ENCODE results near the gene KCNK5. TPM values are rescaled to one million over a fixed set of nuclear protein-coding genes. Genes with fewer than 3 reads are reported as not detected.

KCNK5 gene
- total RNA-seq, 4 donors from 2014 or later, result 0.07 to 0.22 (median 0.20) TPM; not detected in 1

- Histone ChIP-seq H3K27ac (no peak overlapping the region), H3K27me3 (no peaks in the 10 kb centered on the region), H3K4me1 (no peaks in the 10 kb centered on the region), H3K4me3 (no peak overlapping the region), H3K9me3 (no peaks in the 10 kb centered on the region), H3K36me3 (no peaks in the 10 kb centered on the region)
- TF ChIP-seq POLR2A (IDR thresholded peaks at IDR 0.05), result no peak
- no peak for TF ChIP-seq CTCF (IDR thresholded peaks at IDR 0.05 in 4 of 5, conservative IDR thresholded peaks at IDR 0.05 in 1 of 5)
- DNase-seq (no peak), ATAC-seq (no peak)
- intact Hi-C loops (cut with DNase I; ENCODE audit: low total_unique reads) (no loop called here), in situ Hi-C loops (cut with MboI; ENCODE audit: low sequenced_read_pairs in 4 of 4) (no loop called here)
Measured at GRCh38 chr6:39173270-39173669, 56.0 kb downstream of the KCNK5 start.

- H3K9me3 ChIP-seq, result no peaks in the 10 kb centered on the region
- H3K36me3 ChIP-seq, result no peaks in the 10 kb centered on the region
- H3K27me3 ChIP-seq, result no peaks in the 10 kb centered on the region
- in situ Hi-C loops (cut with MboI; ENCODE audit: low sequenced_read_pairs in 4 of 4), result no loop called here
- H3K27ac ChIP-seq, result no peak overlapping the region
- ATAC-seq, result no peak
- no peak for DNase-seq
- TF ChIP-seq POLR2A (IDR thresholded peaks at IDR 0.05) (no peak), CTCF (IDR thresholded peaks at IDR 0.05 in 4 of 5, conservative IDR thresholded peaks at IDR 0.05 in 1 of 5) (no peak)
- intact Hi-C loops (cut with DNase I; ENCODE audit: low total_unique reads), result no loop called here
- no peak overlapping the region for H3K4me3 ChIP-seq
- no peaks in the 10 kb centered on the region for H3K4me1 ChIP-seq
Measured at GRCh38 chr6:39172377-39172757, 56.9 kb downstream of the KCNK5 start.

- H3K27ac ChIP-seq, result no peak overlapping the region
- no peaks in the 10 kb centered on the region for H3K27me3 ChIP-seq
- H3K4me3 ChIP-seq, result no peak overlapping the region
- in situ Hi-C loops (cut with MboI; ENCODE audit: low sequenced_read_pairs in 4 of 4) (no loop called here), intact Hi-C loops (cut with DNase I; ENCODE audit: low total_unique reads) (no loop called here)
- no peak for ATAC-seq
- H3K4me1 ChIP-seq, result no peaks in the 10 kb centered on the region
- TF ChIP-seq CTCF (IDR thresholded peaks at IDR 0.05 in 4 of 5, conservative IDR thresholded peaks at IDR 0.05 in 1 of 5), result no peak
- TF ChIP-seq POLR2A (IDR thresholded peaks at IDR 0.05), result no peak
- no peaks in the 10 kb centered on the region for H3K9me3 ChIP-seq
- no peaks in the 10 kb centered on the region for H3K36me3 ChIP-seq
- no peak for DNase-seq
Measured at GRCh38 chr6:39171489-39172376, 57.5 kb downstream of the KCNK5 start.

- intact Hi-C loops (cut with DNase I; ENCODE audit: low total_unique reads) (no loop called here), in situ Hi-C loops (cut with MboI; ENCODE audit: low sequenced_read_pairs in 4 of 4) (no loop called here)
- DNase-seq, result no peak
Measured at GRCh38 chr6:39170860-39171259, 58.4 kb downstream of the KCNK5 start.

More at GRCh38 chr6:39170860-39171259, 58.4 kb downstream of the KCNK5 start:
- Histone ChIP-seq H3K27me3 (no peaks in the 10 kb centered on the region), H3K9me3 (no peaks in the 10 kb centered on the region), H3K36me3 (no peaks in the 10 kb centered on the region), H3K4me1 (no peaks in the 10 kb centered on the region), H3K4me3 (no peak overlapping the region), H3K27ac (no peak overlapping the region)
- TF ChIP-seq POLR2A (IDR thresholded peaks at IDR 0.05) (no peak), CTCF (IDR thresholded peaks at IDR 0.05 in 4 of 5, conservative IDR thresholded peaks at IDR 0.05 in 1 of 5) (no peak)
- no peak for ATAC-seq

Data from gastrocnemius medialis (tissue), 4 donors.